GM12892 (cell line): ENCODE data around the gene NHS.

Experiments used
- POLR2A ChIP-seq: IDR thresholded peaks from 2 replicates; pipeline ENCODE4 v1.6.1; 2011; ENCODE audit warnings: low read depth, low read length, control low read depth
- POLR2AphosphoS5 ChIP-seq: IDR thresholded peaks from 2 replicates; pipeline ENCODE4 v1.6.1; 2011; ENCODE audit warnings: low read depth, low read length, control low read depth

DNA sequence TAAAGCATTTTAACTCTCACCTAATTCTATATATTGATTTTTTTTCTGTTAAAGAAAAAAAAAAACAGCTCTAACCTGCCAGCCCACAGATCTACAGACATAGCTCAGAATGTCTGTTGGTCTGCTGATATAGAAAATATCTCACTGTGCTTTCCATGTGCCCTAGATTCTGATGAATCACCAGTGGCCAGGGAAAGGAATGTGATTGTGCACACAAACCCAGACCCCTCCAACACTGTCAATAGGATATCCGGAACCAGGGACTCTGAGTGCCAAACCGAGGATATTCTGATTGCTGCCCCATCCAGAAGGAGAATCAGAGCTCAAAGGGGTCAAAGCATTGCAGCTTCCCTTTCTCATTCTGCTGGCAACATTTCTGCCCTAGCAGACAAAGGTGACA lies 350.2 kb downstream of the NHS start:
- no peak for TF ChIP-seq POLR2A
- TF ChIP-seq POLR2AphosphoS5 = no peak
